OCI-LY3 (cell line): Measurements from ENCODE around the gene EVI5L.

Experiments
- EZH2phosphoT487 ChIP-seq: fragments of 200-600 bp; shearing (Covaris generic); IDR thresholded peaks from 2 replicates; pipeline ENCODE4 v1.6.1; 2018; ENCODE audit warnings: antibody characterized with exemption, mixed run types, low read depth
- TF ChIP-seq, protein P1 (sequence below): fragments of 200-600, 300-600 bp; sonication (generic); IDR thresholded peaks from 2 replicates; pipeline ENCODE4 v1.5.1; 2014; ENCODE audit warnings: antibody characterized with exemption, low read length, low read depth

DNA sequence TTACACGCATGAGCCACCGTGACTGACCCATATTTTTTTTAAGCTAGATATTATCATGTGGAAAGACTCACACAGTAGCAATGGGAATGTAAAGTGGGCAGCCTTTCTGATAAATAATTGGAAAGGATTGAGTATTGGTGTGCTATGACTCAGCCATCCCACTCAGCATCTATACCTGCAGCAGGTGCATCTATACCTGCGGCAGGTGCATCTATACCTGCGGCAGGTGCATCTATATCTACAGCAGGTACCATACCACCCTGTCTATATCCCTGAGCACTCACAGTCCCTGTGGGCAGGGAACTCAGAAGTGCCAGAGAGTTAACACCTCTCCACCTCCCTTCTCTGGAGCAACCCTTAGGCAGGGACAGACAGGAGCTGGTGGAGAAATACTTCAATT, 53.1 kb downstream of the EVI5L start:
- TF ChIP-seq, protein P1, sequence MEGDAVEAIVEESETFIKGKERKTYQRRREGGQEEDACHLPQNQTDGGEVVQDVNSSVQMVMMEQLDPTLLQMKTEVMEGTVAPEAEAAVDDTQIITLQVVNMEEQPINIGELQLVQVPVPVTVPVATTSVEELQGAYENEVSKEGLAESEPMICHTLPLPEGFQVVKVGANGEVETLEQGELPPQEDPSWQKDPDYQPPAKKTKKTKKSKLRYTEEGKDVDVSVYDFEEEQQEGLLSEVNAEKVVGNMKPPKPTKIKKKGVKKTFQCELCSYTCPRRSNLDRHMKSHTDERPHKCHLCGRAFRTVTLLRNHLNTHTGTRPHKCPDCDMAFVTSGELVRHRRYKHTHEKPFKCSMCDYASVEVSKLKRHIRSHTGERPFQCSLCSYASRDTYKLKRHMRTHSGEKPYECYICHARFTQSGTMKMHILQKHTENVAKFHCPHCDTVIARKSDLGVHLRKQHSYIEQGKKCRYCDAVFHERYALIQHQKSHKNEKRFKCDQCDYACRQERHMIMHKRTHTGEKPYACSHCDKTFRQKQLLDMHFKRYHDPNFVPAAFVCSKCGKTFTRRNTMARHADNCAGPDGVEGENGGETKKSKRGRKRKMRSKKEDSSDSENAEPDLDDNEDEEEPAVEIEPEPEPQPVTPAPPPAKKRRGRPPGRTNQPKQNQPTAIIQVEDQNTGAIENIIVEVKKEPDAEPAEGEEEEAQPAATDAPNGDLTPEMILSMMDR: no peak
- no peak for TF ChIP-seq EZH2phosphoT487
